BLaER1 (cell line): ENCODE results near the gene OR10X1.

Experiments
- H3K27ac ChIP-seq: shearing (Covaris generic); formaldehyde crosslinking; 2 replicates; pipeline ENCODE4 v1.8.1; 2022
- H3K27me3 ChIP-seq: shearing (Covaris generic); formaldehyde crosslinking; 2 replicates; pipeline ENCODE4 v1.8.1; 2022
- H3K36me3 ChIP-seq: shearing (Covaris generic); formaldehyde crosslinking; 2 replicates; pipeline ENCODE4 v1.8.1; 2022
- H3K4me1 ChIP-seq: shearing (Covaris generic); formaldehyde crosslinking; 2 replicates; pipeline ENCODE4 v1.8.1; 2022
- H3K4me2 ChIP-seq: shearing (Covaris generic); formaldehyde crosslinking; 2 replicates; pipeline ENCODE4 v1.8.1; 2022
- H3K4me3 ChIP-seq: shearing (Covaris generic); formaldehyde crosslinking; 2 replicates; pipeline ENCODE4 v1.8.1; 2022
- H3K9ac ChIP-seq: shearing (Covaris generic); formaldehyde crosslinking; 2 replicates; pipeline ENCODE4 v1.8.1; 2022
- H3K9me3 ChIP-seq: shearing (Covaris generic); formaldehyde crosslinking; 2 replicates; pipeline ENCODE4 v1.8.1; 2022
- H4K20me1 ChIP-seq: shearing (Covaris generic); formaldehyde crosslinking; 2 replicates; pipeline ENCODE4 v1.8.1; 2022
- Cebpa-rat ChIP-seq: shearing (Covaris generic); IDR thresholded peaks from 2 replicates; pipeline ENCODE4 v1.8.1; 2022

Gene OR10X1, protein sequence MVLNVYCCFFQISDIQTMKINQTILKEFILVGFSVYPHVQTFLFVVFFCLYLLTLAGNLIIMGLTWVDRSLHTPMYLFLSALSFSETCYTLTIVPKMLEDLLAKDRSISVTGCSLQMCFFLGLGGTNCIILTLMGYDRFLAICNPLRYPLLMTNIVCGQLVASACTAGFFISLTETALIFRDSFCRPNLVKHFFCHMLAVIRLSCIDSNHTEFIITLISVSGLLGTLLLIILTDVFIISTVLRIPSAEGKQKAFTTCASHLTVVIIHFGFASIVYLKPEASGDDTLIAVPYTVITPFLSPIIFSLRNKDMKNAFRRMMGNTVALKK

DNA sequence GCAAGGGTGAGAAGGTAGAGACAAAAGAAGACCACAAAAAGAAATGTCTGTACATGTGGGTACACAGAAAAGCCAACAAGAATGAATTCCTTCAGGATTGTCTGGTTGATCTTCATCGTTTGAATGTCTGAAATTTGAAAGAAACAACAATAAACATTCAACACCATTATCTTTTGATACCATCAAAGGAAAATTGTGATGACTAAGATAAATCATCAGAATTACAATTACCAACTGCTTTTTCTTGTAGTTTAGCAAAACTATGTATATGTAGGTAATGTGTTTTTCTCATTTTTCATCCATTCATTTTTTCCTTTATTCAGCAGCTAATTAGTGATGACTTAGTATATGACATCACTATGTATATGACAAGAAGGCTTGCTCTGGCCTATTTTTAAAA is at the start of gene OR10X1:
Gene OR10X1, minus strand, starts transcription at position 167 of the 400 bp plus-strand sequence. Its CDS starts 0 bp downstream, at position 167.
- Histone ChIP-seq H3K27me3 (no peaks in the 10 kb centered on the region), H3K9me3 (no peaks in the 10 kb centered on the region), H3K27ac (no peak within 1 kb of the TSS), H3K36me3 (no peaks in the 10 kb centered on the region), H3K4me1 (no peaks in the 10 kb centered on the region), H4K20me1 (no peaks in the 10 kb centered on the region), H3K4me2 (no peak within 1 kb of the TSS), H3K9ac (no peak within 1 kb of the TSS), H3K4me3 (no peak within 1 kb of the TSS)
- no peak for TF ChIP-seq Cebpa-rat

DNA sequence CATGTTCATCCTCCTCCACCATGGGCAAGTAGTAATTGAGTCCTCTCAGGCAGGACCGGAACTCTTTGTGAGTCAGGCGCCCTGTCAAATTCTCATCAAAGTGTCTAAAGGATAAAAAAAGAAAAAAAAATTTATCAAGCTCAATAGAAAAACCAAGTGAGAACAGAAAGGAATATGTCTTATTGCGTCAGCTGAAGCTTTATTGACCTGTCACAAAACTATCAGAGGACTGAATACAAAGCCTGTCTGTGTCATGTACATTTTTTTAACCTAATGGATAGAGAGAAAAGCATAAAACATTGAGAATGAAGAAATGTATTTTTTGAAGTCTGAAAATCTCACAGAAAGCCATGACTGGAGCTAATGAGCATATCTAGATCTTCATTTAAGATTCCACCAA is 34.1 kb upstream of the OR10X1 start:
- no peaks in the 10 kb centered on the region for H3K36me3 ChIP-seq
- no peaks in the 10 kb centered on the region for H4K20me1 ChIP-seq
- no peak overlapping the region for H3K9ac ChIP-seq
- no peak overlapping the region for H3K4me2 ChIP-seq
- no peak for TF ChIP-seq Cebpa-rat
- no peak overlapping the region for H3K4me3 ChIP-seq
- no peak overlapping the region for H3K27ac ChIP-seq
- H3K27me3 ChIP-seq = no peaks in the 10 kb centered on the region
- no peaks in the 10 kb centered on the region for H3K4me1 ChIP-seq
- no peaks in the 10 kb centered on the region for H3K9me3 ChIP-seq

DNA sequence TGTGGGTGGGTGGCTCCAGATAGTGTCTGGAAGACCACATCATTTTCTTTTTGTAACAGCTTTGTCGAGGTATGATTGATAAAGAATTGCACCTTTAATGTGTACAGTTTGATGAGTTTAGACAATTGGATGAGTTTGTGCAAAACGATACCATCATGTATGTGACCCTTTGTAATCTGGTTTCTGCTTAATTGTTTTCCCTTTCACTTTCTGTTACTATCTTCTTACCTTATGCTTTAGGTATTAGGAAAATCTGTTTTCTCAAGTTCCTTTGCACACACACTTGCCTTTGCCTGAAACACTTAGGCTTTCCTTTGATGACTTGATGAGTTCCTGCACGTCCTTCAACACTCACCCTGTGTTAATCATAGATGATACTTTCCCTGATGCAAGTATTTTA is 32.2 kb upstream of the OR10X1 start:
- no peak overlapping the region for H3K4me3 ChIP-seq
- H3K36me3 ChIP-seq = no peaks in the 10 kb centered on the region
- no peak overlapping the region for H3K9ac ChIP-seq
- H3K4me1 ChIP-seq = no peaks in the 10 kb centered on the region
- H3K27me3 ChIP-seq = no peaks in the 10 kb centered on the region
- no peaks in the 10 kb centered on the region for H3K9me3 ChIP-seq
- no peak overlapping the region for H3K4me2 ChIP-seq
- H4K20me1 ChIP-seq = no peaks in the 10 kb centered on the region
- TF ChIP-seq Cebpa-rat = no peak
- H3K27ac ChIP-seq = no peak overlapping the region

- Histone ChIP-seq H3K9me3 (no peaks in the 10 kb centered on the region), H4K20me1 (no peaks in the 10 kb centered on the region), H3K4me3 (no peak overlapping the region), H3K27ac (no peak overlapping the region), H3K4me1 (no peaks in the 10 kb centered on the region), H3K36me3 (no peaks in the 10 kb centered on the region), H3K4me2 (no peak overlapping the region), H3K27me3 (no peaks in the 10 kb centered on the region), H3K9ac (no peak overlapping the region)
- no peak for TF ChIP-seq Cebpa-rat
These were observed 27.6 kb upstream of the OR10X1 start for GRCh38 chr1:158607296-158607695.

- TF ChIP-seq Cebpa-rat = no peak
- Histone ChIP-seq H3K36me3 (no peaks in the 10 kb centered on the region), H3K9ac (no peak within 1 kb of the TSS), H3K4me2 (no peak within 1 kb of the TSS), H3K4me3 (no peak within 1 kb of the TSS), H3K9me3 (no peaks in the 10 kb centered on the region), H4K20me1 (no peaks in the 10 kb centered on the region), H3K4me1 (no peaks in the 10 kb centered on the region), H3K27ac (no peak within 1 kb of the TSS), H3K27me3 (no peaks in the 10 kb centered on the region)
These were observed 25.3 kb upstream of the OR10X1 start, which contains the start of gene OR10Z1 for GRCh38 chr1:158604968-158605367. OR10Z1 (plus strand) TSS chr1:158605268; CDS start chr1:158606439, 1,171 bp downstream.

DNA sequence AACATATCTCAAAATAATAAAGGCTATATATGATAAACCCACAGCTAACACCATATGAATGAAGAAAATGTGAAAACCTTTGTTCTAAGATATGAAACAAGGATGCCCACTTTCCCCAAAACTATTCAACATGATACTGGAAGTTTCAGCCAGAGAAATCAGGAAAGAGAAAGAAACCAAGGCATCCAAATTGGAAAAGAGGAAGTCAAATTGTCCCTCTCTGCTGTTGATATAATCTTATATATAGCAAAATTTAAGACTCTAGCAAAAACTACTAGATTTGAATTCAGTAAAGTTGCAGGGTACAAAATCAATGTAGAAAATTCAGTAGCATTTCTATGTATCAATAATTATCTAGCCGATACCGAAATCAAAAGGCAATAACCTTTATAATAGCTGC is 21.0 kb upstream of the OR10X1 start:
- Histone ChIP-seq H3K36me3 (no peaks in the 10 kb centered on the region), H4K20me1 (no peaks in the 10 kb centered on the region), H3K9me3 (peaks cover 24% of the 10 kb centered on the region), H3K27ac (no peak overlapping the region), H3K4me1 (no peaks in the 10 kb centered on the region), H3K4me2 (no peak overlapping the region), H3K27me3 (no peaks in the 10 kb centered on the region), H3K4me3 (no peak overlapping the region), H3K9ac (no peak overlapping the region)
- TF ChIP-seq Cebpa-rat = no peak

DNA sequence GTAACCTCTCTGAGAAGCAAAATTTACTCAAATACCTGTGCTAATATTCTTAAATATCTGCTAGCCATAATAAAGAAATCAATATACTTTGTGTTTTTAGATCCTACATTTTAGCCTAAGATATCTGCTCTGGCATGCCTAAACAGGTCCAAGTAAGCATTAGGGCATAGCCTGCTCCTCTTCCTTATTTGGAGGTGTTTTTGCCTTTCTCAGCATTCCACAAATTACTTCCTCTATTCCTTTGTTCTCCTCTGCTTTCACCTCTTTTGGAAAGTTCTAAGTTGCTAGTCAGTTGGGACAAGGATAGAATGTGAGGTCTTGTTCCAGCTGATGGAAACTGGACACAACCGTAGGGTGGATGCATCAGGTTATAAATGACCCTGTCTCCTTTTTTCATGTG is 7.2 kb upstream of the OR10X1 start:
- no peak overlapping the region for H3K27ac ChIP-seq
- peaks cover 15% of the 10 kb centered on the region for H3K9me3 ChIP-seq
- no peaks in the 10 kb centered on the region for H4K20me1 ChIP-seq
- H3K9ac ChIP-seq = no peak overlapping the region
- H3K4me2 ChIP-seq = no peak overlapping the region
- H3K4me3 ChIP-seq = no peak overlapping the region; the same call in 1 of the 2 replicates
- H3K36me3 ChIP-seq = no peaks in the 10 kb centered on the region
- no peaks in the 10 kb centered on the region for H3K27me3 ChIP-seq
- no peaks in the 10 kb centered on the region for H3K4me1 ChIP-seq
- no peak for TF ChIP-seq Cebpa-rat

DNA sequence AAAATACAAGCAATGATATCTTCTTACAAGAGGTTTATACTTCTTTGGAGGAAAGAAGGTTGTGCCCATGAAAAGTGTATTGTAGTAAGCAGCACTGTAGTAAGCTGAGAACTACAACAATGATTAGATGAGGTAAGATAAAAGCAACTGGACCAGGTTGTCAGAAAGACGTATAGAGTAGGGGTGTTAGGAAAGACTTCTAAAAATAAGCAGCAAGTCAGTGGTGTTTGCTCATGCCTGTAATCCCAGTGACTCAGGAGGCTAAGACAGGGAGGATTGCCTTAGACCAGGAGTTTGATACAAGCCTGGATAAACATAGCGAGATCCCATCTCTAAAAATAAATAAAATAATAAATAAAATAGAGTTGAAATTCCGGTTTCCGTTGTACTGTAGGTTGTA is 4.3 kb upstream of the OR10X1 start:
- Histone ChIP-seq H4K20me1 (no peaks in the 10 kb centered on the region), H3K4me2 (no peak overlapping the region), H3K4me3 (no peak overlapping the region), H3K4me1 (no peaks in the 10 kb centered on the region), H3K36me3 (no peaks in the 10 kb centered on the region), H3K9me3 (peaks cover 15% of the 10 kb centered on the region), H3K27me3 (no peaks in the 10 kb centered on the region), H3K27ac (no peak overlapping the region), H3K9ac (no peak overlapping the region)
- no peak for TF ChIP-seq Cebpa-rat

DNA sequence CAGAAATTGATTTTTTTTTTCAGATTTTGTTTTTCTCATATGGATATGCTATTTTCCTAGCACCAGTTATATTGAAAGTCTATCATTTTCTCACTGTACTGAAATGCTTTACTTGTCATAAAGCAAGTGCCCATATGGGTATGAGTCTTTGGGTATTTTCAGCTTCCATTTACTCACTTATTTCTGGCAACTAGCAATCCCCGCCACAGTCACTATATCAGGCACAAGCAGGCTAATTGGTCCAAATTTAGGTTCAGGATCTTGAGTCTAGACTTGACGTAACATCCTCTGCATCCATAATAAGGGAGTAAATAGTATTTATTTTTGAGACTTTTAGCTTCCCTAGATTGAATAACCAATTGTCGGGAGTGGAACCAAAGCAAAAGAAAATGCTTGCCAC is 2.1 kb downstream of the OR10X1 start:
- Histone ChIP-seq H3K4me2 (no peak overlapping the region), H3K27me3 (no peaks in the 10 kb centered on the region), H3K4me3 (no peak overlapping the region), H3K36me3 (no peaks in the 10 kb centered on the region), H3K4me1 (no peaks in the 10 kb centered on the region), H3K9me3 (no peaks in the 10 kb centered on the region), H3K9ac (no peak overlapping the region), H3K27ac (no peak overlapping the region), H4K20me1 (no peaks in the 10 kb centered on the region)
- TF ChIP-seq Cebpa-rat = no peak

DNA sequence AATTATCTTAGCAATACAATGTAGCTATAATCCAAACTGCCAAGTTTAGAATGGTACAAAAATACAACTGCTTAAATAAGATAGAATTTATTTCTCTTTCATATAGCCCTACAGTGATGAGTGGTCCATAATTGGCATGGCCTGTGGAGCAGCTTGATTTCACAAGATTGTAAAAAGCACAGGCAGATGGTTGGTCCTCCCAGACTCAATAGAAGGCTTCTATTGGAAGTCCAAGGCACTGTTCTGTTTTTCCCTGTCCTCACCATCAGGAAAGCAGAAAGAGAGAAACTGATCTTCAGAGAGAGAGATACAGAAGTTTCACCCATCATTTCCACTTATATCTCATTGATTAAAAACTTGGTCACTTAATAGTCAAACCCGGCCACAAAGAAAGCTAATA is 7.5 kb downstream of the OR10X1 start:
- H3K36me3 ChIP-seq = no peaks in the 10 kb centered on the region
- H3K9ac ChIP-seq = no peak overlapping the region
- no peaks in the 10 kb centered on the region for H3K4me1 ChIP-seq
- no peaks in the 10 kb centered on the region for H3K9me3 ChIP-seq
- H4K20me1 ChIP-seq = no peaks in the 10 kb centered on the region
- no peak overlapping the region for H3K4me3 ChIP-seq
- H3K27me3 ChIP-seq = no peaks in the 10 kb centered on the region
- no peak for TF ChIP-seq Cebpa-rat
- no peak overlapping the region for H3K27ac ChIP-seq
- no peak overlapping the region for H3K4me2 ChIP-seq

GRCh38 chr1:158570480-158570879 is 9.2 kb downstream of the OR10X1 start, which contains the start of gene OR6P1:
OR6P1 (minus strand) TSS chr1:158570580; CDS start chr1:158563604, 6,976 bp downstream.
- H3K27ac ChIP-seq = no peak within 1 kb of the TSS
- H3K36me3 ChIP-seq = no peaks in the 10 kb centered on the region
- H3K4me1 ChIP-seq = no peaks in the 10 kb centered on the region
- TF ChIP-seq Cebpa-rat = no peak
- no peaks in the 10 kb centered on the region for H3K27me3 ChIP-seq
- H3K9me3 ChIP-seq = no peaks in the 10 kb centered on the region
- no peak within 1 kb of the TSS for H3K4me3 ChIP-seq
- H3K4me2 ChIP-seq = no peak within 1 kb of the TSS
- H3K9ac ChIP-seq = no peak within 1 kb of the TSS
- no peaks in the 10 kb centered on the region for H4K20me1 ChIP-seq
